NCI-H1436 (cell line): ENCODE data around the gene TIMM23.

Experiments used
- DNase-seq: peaks from one replicate; lab custom pipeline; 2025; lab: John Stamatoyannopoulos, UW

The TIMM23 gene

DNA sequence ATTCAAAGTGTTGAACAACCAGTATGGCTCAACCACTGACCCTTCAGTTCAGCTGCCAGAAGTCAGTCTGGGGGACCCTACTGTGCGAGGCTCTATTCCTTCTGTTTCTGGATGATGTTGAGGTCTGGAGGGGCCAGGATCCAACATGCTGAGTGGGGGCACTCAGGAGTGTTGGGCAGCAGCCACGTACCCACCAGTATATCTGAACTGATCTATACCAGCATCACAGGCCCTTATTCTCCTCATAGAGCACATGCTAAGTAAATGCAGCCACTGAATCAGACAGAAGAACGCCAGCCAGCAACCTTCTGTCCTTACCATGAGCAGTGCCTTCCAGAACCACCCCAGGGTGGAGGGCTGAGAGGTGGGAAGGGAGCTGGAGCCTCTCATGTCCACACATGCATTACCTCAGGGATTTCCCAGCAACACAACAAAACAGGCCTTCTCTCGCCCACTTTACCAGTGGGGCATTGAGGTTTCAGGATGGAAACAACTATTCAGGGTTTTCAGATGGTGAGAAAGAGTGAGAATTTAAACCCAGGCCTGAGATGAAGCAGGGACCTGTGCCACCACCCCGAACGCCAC is 80.6 kb downstream of the TIMM23 start:
- DNase-seq: no peak
